DND-41 (cell line): Measurements from ENCODE around the gene SLC23A1.

Experiments used
- CTCF ChIP-seq: IDR thresholded peaks from 2 replicates; pipeline ENCODE4 v1.5.1; 2012; ENCODE audit warnings: borderline replicate concordance, low read length, moderate library complexity, mild to moderate bottlenecking; ENCODE audit not compliant: poor library complexity, severe bottlenecking; ENCODE audit errors: extremely low read depth
- EZH2 ChIP-seq: IDR thresholded peaks from 3 replicates; pipeline ENCODE4 v1.6.1; 2012; ENCODE audit warnings: borderline replicate concordance, low read depth, mild to moderate bottlenecking, moderate library complexity, low read length, inconsistent platforms; ENCODE audit not compliant: severe bottlenecking

- TF ChIP-seq CTCF, result no peak
- no peak for TF ChIP-seq EZH2
Measured at GRCh38 chr5:139360384-139360783, 22.7 kb downstream of the SLC23A1 start.
